Smooth muscle cell (in vitro differentiated cells): ENCODE measurements around the gene CUEDC1. TPM values are rescaled to one million over a fixed set of nuclear protein-coding genes. Genes with fewer than 3 reads are reported as not detected.

Source experiments
- DNase-seq: peaks from one replicate; lab custom pipeline; 2025; ENCODE audit not compliant: unreplicated experiment; lab: John Stamatoyannopoulos, UW
- H2AFZ ChIP-seq: fragments of 200-600 bp; sonication (generic); 2 replicates; pipeline ENCODE4 v1.6.0; 2016; ENCODE audit warnings: antibody characterized with exemption, low read depth, mild to moderate bottlenecking
- H3F3A ChIP-seq: fragments of 200-600 bp; sonication (generic); 2 replicates; pipeline ENCODE4 v1.6.0; 2017; ENCODE audit warnings: antibody characterized with exemption, low read depth
- H3K27ac ChIP-seq: fragments of 200-600 bp; sonication (generic); 2 replicates; pipeline ENCODE4 v1.5.1; 2016; ENCODE audit warnings: low read depth, mild to moderate bottlenecking
- H3K27me3 ChIP-seq: fragments of 200-600 bp; sonication (generic); 2 replicates; pipeline ENCODE4 v1.6.1; 2016; ENCODE audit warnings: low read depth, mild to moderate bottlenecking
- H3K36me3 ChIP-seq: fragments of 200-600 bp; sonication (generic); 2 replicates; pipeline ENCODE4 v1.5.1; 2016; ENCODE audit warnings: low read depth
- H3K4me1 ChIP-seq: fragments of 200-600 bp; sonication (generic); 2 replicates; pipeline ENCODE4 v1.5.1; 2016; ENCODE audit warnings: low read depth
- H3K4me2 ChIP-seq: fragments of 200-600 bp; sonication (generic); 2 replicates; pipeline ENCODE4 v1.6.0; 2016; ENCODE audit warnings: mild to moderate bottlenecking
- H3K4me3 ChIP-seq: fragments of 200-600 bp; sonication (generic); 2 replicates; pipeline ENCODE4 v1.5.1; 2016; ENCODE audit warnings: mild to moderate bottlenecking
- H3K79me2 ChIP-seq: fragments of 200-600 bp; sonication (generic); 2 replicates; pipeline ENCODE4 v1.6.0; 2016; ENCODE audit warnings: low read depth, mild to moderate bottlenecking
- H3K9ac ChIP-seq: fragments of 200-600 bp; sonication (generic); 2 replicates; pipeline ENCODE4 v1.6.0; 2016; ENCODE audit warnings: low read depth
- H3K9me3 ChIP-seq: fragments of 200-600 bp; sonication (generic); replicated peaks from 2 replicates; pipeline ENCODE4 v1.5.1; 2016; ENCODE audit warnings: low read depth
- H4K20me1 ChIP-seq: fragments of 200-600 bp; sonication (generic); 2 replicates; pipeline ENCODE4 v1.6.0; 2016; ENCODE audit warnings: low read depth
- WGBS: methylation state at CpG from one replicate; pipeline ENCODE4 v1.1.7; 2016; ENCODE audit warnings: low lambda C conversion rate; 5-methylcytosine and 5-hydroxymethylcytosine counted together
- polyA plus RNA-seq: library from polyadenylated mRNA; unstranded; fragments of >200 nt; fragmentation: Nextera tagmentation; extraction: Ambion mirVana; gene quantifications from 2 replicates; pipeline ENCODE4 v1.2.1, GENCODE V29; 2016
- total RNA-seq: library from RNA; depleted of rRNA; stranded (reverse); fragments of >200 nt; gene quantifications from 2 replicates; pipeline ENCODE4 v1.2.3, GENCODE V29; 2014
- TF ChIP-seq, protein P1 (sequence below): fragments of 200-600 bp; sonication (generic); IDR thresholded peaks from 2 replicates; pipeline ENCODE4 v1.5.1; 2017; ENCODE audit warnings: borderline replicate concordance, mild to moderate bottlenecking, antibody characterized with exemption; ENCODE audit not compliant: insufficient read depth, poor library complexity, severe bottlenecking

The CUEDC1 gene
- total and polyA plus RNA-seq, 2 experiments from 2014 or later = 11.1 to 11.7 TPM

DNA sequence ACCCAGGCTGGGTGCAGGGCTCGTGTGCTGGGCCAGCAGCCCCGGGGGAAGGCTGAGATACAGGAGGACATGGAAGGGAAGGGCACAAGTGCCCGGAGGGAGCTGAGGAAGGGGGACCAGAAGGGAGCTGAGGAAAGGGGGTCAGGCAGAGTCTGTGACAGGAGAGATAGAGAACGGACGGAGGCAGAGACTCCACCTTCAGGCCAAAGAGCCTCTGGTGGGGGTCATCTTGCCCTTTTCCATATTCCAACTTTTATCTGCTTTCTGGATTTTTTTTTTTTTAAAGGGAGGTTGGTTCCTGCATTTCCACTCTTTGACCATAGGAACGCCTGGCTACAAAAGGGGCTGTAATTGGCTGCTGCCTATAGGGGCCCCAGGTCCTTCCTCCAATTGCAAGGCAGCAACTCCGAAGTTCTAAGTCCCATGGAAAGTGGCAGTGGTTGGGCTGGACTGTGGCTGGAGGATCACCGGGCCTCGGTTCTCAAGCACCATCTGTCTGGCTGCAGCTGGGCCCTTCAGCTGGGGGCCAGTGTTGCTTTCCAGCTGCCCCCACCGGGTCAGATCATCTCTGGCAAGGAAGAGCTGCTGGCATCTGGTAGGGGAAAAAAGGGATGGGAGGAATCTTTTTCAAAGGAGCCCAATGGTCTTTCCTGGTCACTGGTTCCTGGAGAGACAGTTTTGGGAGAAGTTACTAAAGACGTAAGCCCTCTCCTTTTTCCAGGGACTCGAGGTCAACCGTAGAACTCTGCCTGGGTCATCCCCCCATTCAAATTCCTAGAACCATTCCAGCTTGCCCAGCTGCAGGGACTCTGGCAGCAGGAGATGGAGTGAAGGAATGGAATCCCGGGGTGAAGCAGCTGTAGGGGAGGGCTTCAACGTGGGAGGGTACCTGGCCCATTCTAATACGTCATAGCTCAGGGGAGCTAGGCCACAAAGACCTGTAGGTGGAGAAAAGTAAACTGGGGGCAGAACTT is 92.2 kb downstream of the CUEDC1 start:
- TF ChIP-seq, protein P1, sequence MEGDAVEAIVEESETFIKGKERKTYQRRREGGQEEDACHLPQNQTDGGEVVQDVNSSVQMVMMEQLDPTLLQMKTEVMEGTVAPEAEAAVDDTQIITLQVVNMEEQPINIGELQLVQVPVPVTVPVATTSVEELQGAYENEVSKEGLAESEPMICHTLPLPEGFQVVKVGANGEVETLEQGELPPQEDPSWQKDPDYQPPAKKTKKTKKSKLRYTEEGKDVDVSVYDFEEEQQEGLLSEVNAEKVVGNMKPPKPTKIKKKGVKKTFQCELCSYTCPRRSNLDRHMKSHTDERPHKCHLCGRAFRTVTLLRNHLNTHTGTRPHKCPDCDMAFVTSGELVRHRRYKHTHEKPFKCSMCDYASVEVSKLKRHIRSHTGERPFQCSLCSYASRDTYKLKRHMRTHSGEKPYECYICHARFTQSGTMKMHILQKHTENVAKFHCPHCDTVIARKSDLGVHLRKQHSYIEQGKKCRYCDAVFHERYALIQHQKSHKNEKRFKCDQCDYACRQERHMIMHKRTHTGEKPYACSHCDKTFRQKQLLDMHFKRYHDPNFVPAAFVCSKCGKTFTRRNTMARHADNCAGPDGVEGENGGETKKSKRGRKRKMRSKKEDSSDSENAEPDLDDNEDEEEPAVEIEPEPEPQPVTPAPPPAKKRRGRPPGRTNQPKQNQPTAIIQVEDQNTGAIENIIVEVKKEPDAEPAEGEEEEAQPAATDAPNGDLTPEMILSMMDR = no peak
- Histone ChIP-seq H3K9ac (no peak overlapping the region), H4K20me1 (no peaks in the 10 kb centered on the region), H3K4me2 (peak overlapping the region; percentile 93), H3K79me2 (no peaks in the 10 kb centered on the region), H3K9me3 (no peaks in the 10 kb centered on the region), H3K4me3 (no peak overlapping the region), H2AFZ (no peak overlapping the region), H3K4me1 (peaks cover 29% of the 10 kb centered on the region), H3K27ac (peak overlapping the region; percentile 25), H3F3A (peaks cover 30% of the 10 kb centered on the region), H3K36me3 (no peaks in the 10 kb centered on the region), H3K27me3 (no peaks in the 10 kb centered on the region)
- WGBS = 71% methylated on average over 16 of the region's 16 CpGs
- DNase-seq = no peak

DNA sequence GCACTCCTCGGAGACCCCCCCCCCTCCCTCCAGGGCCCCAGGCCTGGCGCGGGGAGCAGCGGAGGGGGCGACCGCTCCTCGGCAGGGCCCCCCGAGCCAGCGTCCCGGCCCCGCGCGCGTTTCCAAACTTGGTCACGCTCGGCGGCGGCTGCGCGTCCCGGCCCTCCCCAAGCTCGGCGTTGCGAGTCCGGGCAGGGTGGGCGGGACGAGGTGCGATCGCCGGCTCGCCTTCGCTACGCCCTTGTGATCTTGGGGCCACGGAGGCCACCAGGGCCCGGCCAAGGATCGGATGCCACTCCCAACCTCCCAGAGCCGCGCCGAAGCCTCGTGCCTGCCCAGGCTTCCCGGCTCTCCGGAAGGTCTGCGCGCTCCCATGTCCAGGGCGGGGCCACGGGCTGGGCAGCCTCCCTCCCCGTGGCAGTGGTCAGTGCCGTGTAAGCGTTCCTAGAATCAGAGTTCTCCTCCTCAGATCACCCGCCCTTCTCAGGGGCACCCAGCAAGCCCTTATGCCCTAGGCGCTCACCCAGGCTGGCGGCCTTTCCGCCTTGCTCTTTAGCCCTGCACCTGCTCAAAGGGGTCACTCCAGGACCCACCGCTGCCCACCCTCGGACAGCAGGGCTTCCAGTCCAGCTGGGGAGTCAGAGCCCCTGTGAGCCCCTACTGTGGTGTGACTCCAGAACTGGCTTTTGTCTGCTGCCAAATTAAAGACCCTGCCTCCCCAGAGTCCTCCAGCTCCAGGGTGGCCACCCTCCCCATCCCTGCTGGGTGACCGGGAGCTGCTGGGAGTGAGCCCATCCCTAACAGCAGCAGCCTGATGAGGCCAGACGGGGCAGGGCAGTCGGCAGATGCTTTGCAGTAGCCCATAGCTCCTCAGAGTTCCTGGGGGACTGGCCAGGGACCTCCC is 93.2 kb downstream of the CUEDC1 start:
- 29% methylated on average over 18 of the region's 58 CpGs for whole genome bisulfite sequencing
- no peak for DNase-seq
- Histone ChIP-seq H3K27me3 (no peaks in the 10 kb centered on the region), H4K20me1 (no peaks in the 10 kb centered on the region), H3K9me3 (no peaks in the 10 kb centered on the region), H3K4me2 (peak overlapping the region; percentile 93), H3K79me2 (no peaks in the 10 kb centered on the region), H3K4me3 (peak overlapping the region; percentile 49), H3K4me1 (peaks cover 26% of the 10 kb centered on the region), H3F3A (peaks cover 21% of the 10 kb centered on the region), H3K36me3 (no peaks in the 10 kb centered on the region), H3K27ac (peak overlapping the region; percentile 77), H3K9ac (peak overlapping the region; percentile 69), H2AFZ (peak overlapping the region; percentile 7)
- TF ChIP-seq, protein P1 = no peak

DNA sequence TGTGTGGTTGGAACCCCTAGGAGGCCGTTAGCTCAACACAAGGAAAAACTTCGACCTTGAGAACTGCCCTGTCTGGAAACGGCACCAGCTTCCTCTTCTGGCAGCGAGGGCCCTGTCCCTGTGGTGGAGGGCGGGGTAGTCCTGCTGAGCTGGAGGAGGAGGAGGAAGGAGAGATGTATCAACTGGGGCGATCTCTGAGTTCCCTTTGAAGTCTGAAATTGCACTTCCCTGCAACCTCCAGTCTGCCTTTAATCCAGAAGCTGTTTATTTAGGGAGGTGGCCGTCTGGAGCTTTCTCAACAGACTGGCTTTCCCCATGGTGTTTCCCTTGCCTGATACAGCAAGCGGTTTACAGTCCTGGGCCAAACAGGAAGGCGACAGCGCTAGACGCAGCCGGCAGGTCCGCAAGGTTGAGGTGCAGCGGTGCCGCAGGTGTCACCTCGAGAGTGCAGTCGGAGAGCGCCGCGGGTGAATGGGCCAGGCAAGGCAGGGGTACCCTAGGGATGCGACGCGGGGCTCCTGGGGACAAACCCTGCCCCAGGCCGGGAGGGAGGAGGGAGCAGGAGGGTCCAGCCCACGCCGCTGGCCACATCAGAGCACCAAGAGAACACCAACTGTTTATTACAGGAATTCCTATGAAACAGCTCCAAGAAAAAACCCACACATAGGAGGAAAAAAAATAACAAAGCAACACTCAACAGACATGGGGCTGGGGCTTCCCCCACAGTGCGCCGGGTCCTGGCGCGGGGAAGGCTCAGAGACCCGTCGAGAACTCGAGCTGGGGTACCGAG is 94.0 kb downstream of the CUEDC1 start:
- TF ChIP-seq, protein P1 = no peak
- peak overlapping the region; percentile 93 for H3K4me2 ChIP-seq
- H3K36me3 ChIP-seq = no peaks in the 10 kb centered on the region
- H3K9me3 ChIP-seq = no peaks in the 10 kb centered on the region
- no peak for DNase-seq
- H3K27ac ChIP-seq = peak overlapping the region; percentile 77
- H3K27me3 ChIP-seq = no peaks in the 10 kb centered on the region
- peak overlapping the region; percentile 69 for H3K9ac ChIP-seq
- WGBS = 3% methylated on average over 33 of the region's 34 CpGs
- H4K20me1 ChIP-seq = no peaks in the 10 kb centered on the region
- H3K79me2 ChIP-seq = no peaks in the 10 kb centered on the region
- peaks cover 26% of the 10 kb centered on the region for H3K4me1 ChIP-seq
- peak overlapping the region; percentile 49 for H3K4me3 ChIP-seq
- H3F3A ChIP-seq = peaks cover 18% of the 10 kb centered on the region
- peak overlapping the region; percentile 7 for H2AFZ ChIP-seq
